K562 (cell line): ENCODE results near the gene RBMX. TPM values are rescaled to one million over a fixed set of nuclear protein-coding genes. Genes with fewer than 3 reads are reported as not detected.

Experiments
- ARID1B ChIP-seq: fragments of 450-650 bp; IDR thresholded peaks from 2 replicates; pipeline ENCODE4 v1.6.1; 2016; ENCODE audit warnings: antibody characterized with exemption, mild to moderate bottlenecking, inconsistent platforms
- BDP1 ChIP-seq: IDR thresholded peaks from 3 replicates; pipeline ENCODE4 v1.6.1; 2011; ENCODE audit not compliant: insufficient read length, insufficient read depth
- BHLHE40 ChIP-seq: IDR thresholded peaks from 2 replicates; pipeline ENCODE4 v1.6.1; 2011; ENCODE audit warnings: low read length, improper control_type of control experiment
- CBFA2T3 ChIP-seq: fragments of 450-650 bp; IDR thresholded peaks from 2 replicates; pipeline ENCODE4 v1.6.1; 2017
- EP300 ChIP-seq: IDR thresholded peaks from 2 replicates; pipeline ENCODE4 v1.6.1; 2012; ENCODE audit warnings: low read length, improper control_type of control experiment
- EP400 ChIP-seq: fragments of 450-650 bp; IDR thresholded peaks from 2 replicates; pipeline ENCODE4 v1.6.1; 2017; ENCODE audit warnings: antibody characterized with exemption, mild to moderate bottlenecking, moderate library complexity
- KLF1 ChIP-seq: fragments of 450-650 bp; IDR thresholded peaks from 2 replicates; pipeline ENCODE4 v1.6.1; 2016; ENCODE audit warnings: missing genetic modification characterization, missing compliant biosample characterization
- MNT ChIP-seq, 2 experiments: fragments of 450-650 bp; conservative IDR thresholded peaks; 2 replicates each; pipeline ENCODE4 v1.6.1; 2017; ENCODE audit warnings: mild to moderate bottlenecking in 2 of 2, moderate library complexity in 2 of 2
- NCOA2 ChIP-seq, 2 experiments: fragments of 450-650 bp; IDR thresholded peaks; 2 replicates each; pipeline ENCODE4 v1.6.1; 2018; ENCODE audit warnings: mild to moderate bottlenecking in 2 of 2, moderate library complexity in 1 of 2; ENCODE audit not compliant: partially characterized antibody in 2 of 2
- NFRKB ChIP-seq: fragments of 450-650 bp; IDR thresholded peaks from 2 replicates; pipeline ENCODE4 v1.6.1; 2016; ENCODE audit warnings: low read depth
- OTX1 ChIP-seq: fragments of 450-650 bp; formaldehyde crosslinking; IDR thresholded peaks from 2 replicates; pipeline ENCODE4 v1.4.0; 2022; ENCODE audit warnings: mild to moderate bottlenecking
- PHF8 ChIP-seq: fragments of 200-600 bp; sonication (generic); IDR thresholded peaks from 2 replicates; pipeline ENCODE4 v1.6.1; 2012; ENCODE audit warnings: mixed run types, mild to moderate bottlenecking, inconsistent platforms, low read length, moderate library complexity, borderline replicate concordance
- POLR2AphosphoS5 ChIP-seq: IDR thresholded peaks from 2 replicates; pipeline ENCODE4 v1.6.1; 2011; ENCODE audit warnings: mild to moderate bottlenecking, low read depth, low read length, moderate library complexity; ENCODE audit not compliant: control insufficient read depth, insufficient read depth
- SUPT5H ChIP-seq: fragments of 450-650 bp; IDR thresholded peaks from 2 replicates; pipeline ENCODE4 v1.6.1; 2016
- polyA plus RNA-seq, 8 experiments: library from polyadenylated mRNA; depleted of rRNA in 4 of 8; stranded (reverse) in 5 of 8; unstranded in 3 of 8; fragments of >200 nt; fragmentation: Nextera tagmentation in 2 of 8; fragmentation: Illumina TruSeq in 1 of 8; extraction: Ambion mirVana in 2 of 8; extraction: Trizol in 1 of 8; gene quantifications; 2 replicates each; pipeline versions ENCODE4 v1.2.1 to v1.2.3, GENCODE V29; 2011 to 2014; ENCODE audit warnings: inconsistent platforms in 1 of 8, missing spikeins in 1 of 8
- total RNA-seq, 7 experiments: library from RNA; depleted of rRNA in 6 of 7; stranded (reverse); fragments of >200 nt in 6 of 7; fragmentation: Illumina TruSeq in 2 of 7; extraction: Trizol in 2 of 7; gene quantifications; 2 replicates each; pipeline versions ENCODE4 v1.2.1 to v1.2.3, GENCODE V29; 2011 to 2021; ENCODE audit warnings: low replicate concordance in 1 of 7
- TF ChIP-seq, protein P1 (sequence below): fragments of 450-650 bp; IDR thresholded peaks from 2 replicates; pipeline ENCODE4 v1.7.1; 2018; ENCODE audit warnings: mild to moderate bottlenecking, low read depth; ENCODE audit not compliant: partially characterized antibody
- TF ChIP-seq, protein P2 (sequence below): fragments of 200-800 bp; sonication (Bioruptor generic); IDR thresholded peaks from 2 replicates; pipeline ENCODE4 v1.6.1; 2017; ENCODE audit warnings: missing genetic modification characterization, missing compliant biosample characterization
- TF ChIP-seq, protein P3 (sequence below): fragments of 450-650 bp; IDR thresholded peaks from 2 replicates; pipeline ENCODE4 v1.6.1; 2018; ENCODE audit not compliant: partially characterized antibody

The RBMX gene
- total and polyA plus RNA-seq, 9 of the 15 experiments (the other 6 are each of a cell fraction or from before 2014, with no cell fraction given) = 405 to 671 (median 540) TPM

DNA sequence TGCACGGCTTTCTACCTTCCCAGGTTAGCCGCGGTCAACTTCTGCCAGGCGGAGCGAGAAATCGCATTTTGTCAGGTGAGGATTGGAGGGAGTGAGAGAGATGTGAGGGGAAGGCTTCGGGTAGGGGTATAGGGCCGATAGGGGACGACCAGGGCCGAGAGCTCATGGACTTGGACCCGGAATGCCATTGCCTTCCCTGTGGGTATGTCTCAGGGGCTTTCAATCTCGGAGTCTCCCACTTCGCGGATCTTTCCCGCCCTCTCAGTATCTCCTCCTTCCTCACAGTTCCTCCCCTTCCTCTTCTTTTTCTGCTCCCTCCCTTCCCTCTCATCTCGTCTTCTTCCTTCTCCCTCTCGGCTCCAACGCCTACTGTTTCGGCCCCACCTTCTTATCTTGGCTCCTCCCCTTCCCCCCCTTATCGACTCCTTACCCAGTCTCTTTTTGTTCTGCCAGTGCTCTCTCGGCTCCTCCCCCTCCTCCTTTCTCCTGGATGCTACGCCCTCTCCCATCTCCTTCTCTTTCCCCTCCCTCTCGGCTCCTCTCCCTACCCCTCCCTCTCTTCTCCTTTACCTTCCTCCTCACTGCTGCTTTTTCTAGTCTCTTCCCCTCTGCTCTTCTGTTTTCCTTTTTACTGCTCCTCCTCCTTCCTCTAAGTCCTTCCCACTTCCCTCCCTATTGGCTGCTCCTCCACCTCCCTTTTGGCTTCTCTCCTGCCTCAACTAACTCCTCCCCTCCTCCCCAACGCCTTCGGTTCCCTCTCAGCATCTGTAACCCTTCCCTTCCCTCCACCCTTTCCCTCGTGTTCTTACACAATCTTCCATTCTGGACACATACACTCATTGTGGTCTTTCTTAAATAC is 29.4 kb upstream of the RBMX start (continued):
- TF ChIP-seq, protein P1, sequence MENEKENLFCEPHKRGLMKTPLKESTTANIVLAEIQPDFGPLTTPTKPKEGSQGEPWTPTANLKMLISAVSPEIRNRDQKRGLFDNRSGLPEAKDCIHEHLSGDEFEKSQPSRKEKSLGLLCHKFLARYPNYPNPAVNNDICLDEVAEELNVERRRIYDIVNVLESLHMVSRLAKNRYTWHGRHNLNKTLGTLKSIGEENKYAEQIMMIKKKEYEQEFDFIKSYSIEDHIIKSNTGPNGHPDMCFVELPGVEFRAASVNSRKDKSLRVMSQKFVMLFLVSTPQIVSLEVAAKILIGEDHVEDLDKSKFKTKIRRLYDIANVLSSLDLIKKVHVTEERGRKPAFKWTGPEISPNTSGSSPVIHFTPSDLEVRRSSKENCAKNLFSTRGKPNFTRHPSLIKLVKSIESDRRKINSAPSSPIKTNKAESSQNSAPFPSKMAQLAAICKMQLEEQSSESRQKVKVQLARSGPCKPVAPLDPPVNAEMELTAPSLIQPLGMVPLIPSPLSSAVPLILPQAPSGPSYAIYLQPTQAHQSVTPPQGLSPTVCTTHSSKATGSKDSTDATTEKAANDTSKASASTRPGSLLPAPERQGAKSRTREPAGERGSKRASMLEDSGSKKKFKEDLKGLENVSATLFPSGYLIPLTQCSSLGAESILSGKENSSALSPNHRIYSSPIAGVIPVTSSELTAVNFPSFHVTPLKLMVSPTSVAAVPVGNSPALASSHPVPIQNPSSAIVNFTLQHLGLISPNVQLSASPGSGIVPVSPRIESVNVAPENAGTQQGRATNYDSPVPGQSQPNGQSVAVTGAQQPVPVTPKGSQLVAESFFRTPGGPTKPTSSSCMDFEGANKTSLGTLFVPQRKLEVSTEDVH = peak; percentile 38
- TF ChIP-seq, protein P2, sequence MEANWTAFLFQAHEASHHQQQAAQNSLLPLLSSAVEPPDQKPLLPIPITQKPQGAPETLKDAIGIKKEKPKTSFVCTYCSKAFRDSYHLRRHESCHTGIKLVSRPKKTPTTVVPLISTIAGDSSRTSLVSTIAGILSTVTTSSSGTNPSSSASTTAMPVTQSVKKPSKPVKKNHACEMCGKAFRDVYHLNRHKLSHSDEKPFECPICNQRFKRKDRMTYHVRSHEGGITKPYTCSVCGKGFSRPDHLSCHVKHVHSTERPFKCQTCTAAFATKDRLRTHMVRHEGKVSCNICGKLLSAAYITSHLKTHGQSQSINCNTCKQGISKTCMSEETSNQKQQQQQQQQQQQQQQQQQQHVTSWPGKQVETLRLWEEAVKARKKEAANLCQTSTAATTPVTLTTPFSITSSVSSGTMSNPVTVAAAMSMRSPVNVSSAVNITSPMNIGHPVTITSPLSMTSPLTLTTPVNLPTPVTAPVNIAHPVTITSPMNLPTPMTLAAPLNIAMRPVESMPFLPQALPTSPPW = peak; percentile 89
- TF ChIP-seq PHF8 (peak; percentile 31; the same call in 1 of the 2 replicates), POLR2AphosphoS5 (peak; percentile 51; the same call in 1 of the 2 replicates), NCOA2 (IDR thresholded peaks at IDR 0.05; ENCODE audit: partially characterized antibody in 2 of 2) (no peak), EP400 (peak; percentile 14; the same call in 1 of the 2 replicates), MNT (conservative IDR thresholded peaks at IDR 0.05) (peak in 1 of 2 experiments; percentile 50; a peak in 1 of 4 replicates), OTX1 (peak; percentile 69), NFRKB (peak; percentile 61), CBFA2T3 (no peak), SUPT5H (peak; percentile 86), ARID1B (peak; percentile 67), KLF1 (no peak), BHLHE40 (no peak), BDP1 (no peak), EP300 (no peak)
- TF ChIP-seq, protein P3, sequence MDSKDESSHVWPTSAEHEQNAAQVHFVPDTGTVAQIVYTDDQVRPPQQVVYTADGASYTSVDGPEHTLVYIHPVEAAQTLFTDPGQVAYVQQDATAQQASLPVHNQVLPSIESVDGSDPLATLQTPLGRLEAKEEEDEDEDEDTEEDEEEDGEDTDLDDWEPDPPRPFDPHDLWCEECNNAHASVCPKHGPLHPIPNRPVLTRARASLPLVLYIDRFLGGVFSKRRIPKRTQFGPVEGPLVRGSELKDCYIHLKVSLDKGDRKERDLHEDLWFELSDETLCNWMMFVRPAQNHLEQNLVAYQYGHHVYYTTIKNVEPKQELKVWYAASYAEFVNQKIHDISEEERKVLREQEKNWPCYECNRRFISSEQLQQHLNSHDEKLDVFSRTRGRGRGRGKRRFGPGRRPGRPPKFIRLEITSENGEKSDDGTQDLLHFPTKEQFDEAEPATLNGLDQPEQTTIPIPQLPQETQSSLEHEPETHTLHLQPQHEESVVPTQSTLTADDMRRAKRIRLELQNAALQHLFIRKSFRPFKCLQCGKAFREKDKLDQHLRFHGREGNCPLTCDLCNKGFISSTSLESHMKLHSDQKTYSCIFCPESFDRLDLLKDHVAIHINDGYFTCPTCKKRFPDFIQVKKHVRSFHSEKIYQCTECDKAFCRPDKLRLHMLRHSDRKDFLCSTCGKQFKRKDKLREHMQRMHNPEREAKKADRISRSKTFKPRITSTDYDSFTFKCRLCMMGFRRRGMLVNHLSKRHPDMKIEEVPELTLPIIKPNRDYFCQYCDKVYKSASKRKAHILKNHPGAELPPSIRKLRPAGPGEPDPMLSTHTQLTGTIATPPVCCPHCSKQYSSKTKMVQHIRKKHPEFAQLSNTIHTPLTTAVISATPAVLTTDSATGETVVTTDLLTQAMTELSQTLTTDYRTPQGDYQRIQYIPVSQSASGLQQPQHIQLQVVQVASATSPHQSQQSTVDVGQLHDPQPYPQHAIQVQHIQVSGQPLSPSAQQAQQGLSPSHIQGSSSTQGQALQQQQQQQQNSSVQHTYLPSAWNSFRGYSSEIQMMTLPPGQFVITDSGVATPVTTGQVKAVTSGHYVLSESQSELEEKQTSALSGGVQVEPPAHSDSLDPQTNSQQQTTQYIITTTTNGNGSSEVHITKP = peak; percentile 78
